Measurements from ENCODE around the gene NFS1. TPM values are rescaled to one million over a fixed set of nuclear protein-coding genes. Genes with fewer than 3 reads are reported as not detected.

NFS1 gene
- polyA plus RNA-seq, 1 donor (not counting 4 experiments of a cell fraction or from before 2014, with no cell fraction given), result 39.6 TPM

DNA sequence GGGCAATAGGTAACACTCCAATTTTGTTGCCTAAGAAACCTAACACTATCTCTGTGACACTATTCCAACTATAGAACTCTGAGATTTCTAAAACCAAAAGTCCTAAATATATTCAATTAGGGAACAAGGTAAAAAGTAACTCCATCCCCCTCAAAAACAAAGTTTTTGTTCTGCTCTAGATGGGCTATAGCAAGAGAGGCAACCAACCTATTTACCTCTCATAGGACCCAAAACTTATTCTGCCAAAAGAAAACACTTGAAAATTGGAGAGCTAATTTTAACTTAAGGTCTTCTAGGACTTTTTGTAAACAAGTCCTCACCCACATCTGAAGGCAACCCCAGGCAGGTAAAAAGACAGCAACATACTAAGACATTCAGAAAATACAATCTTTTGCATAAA lies 35.2 kb upstream of the NFS1 start:
- DNase-seq (ENCODE audit: low read depth, low spot score), result no peak
- dilution Hi-C loops (cut with MboI; ENCODE audit: extremely low pct_ligation_motif_present, low sequenced_read_pairs), result no loop called here
- Histone ChIP-seq H4K20me1 (ENCODE audit: control insufficient read depth, extremely low read depth, insufficient read depth, low read length) (peaks cover 72% of the 10 kb centered on the region), H3K4me2 (ENCODE audit: control insufficient read depth, extremely low read depth, insufficient read depth, low read depth, low read length) (no peak overlapping the region), H3K9me1 (ENCODE audit: control insufficient read depth, extremely low read depth, insufficient read depth, low read length) (peaks cover 7% of the 10 kb centered on the region), H3K27me3 (ENCODE audit: control insufficient read depth, extremely low read depth, insufficient read depth, low read length) (no peaks in the 10 kb centered on the region), H2AFZ (ENCODE audit: control insufficient read depth, low read length) (no peak overlapping the region), H3K4me1 (ENCODE audit: control insufficient read depth, extremely low read depth, insufficient read depth, low read length) (peaks cover 20% of the 10 kb centered on the region), H3K36me3 (ENCODE audit: control insufficient read depth in 2 of 2, extremely low read depth in 1 of 2, insufficient read depth in 2 of 2, low read length in 2 of 2) (peaks cover 27 to 51% of the 10 kb centered on the region in 2 experiments), H3K4me3 (ENCODE audit: control insufficient read depth in 2 of 3, extremely low read depth in 1 of 3, insufficient read depth in 2 of 3, low read depth in 1 of 3, low read length in 3 of 3) (no peak overlapping the region), H3K27ac (ENCODE audit: control insufficient read depth, insufficient read depth, low read length) (no peak overlapping the region), H3K79me2 (ENCODE audit: control insufficient read depth, insufficient read depth, low read length) (peaks cover 100% of the 10 kb centered on the region), H3K9ac (ENCODE audit: control insufficient read depth, extremely low read depth, insufficient read depth, low read length) (no peak overlapping the region), H3K9me3 (ENCODE audit: control insufficient read depth, low read depth, low read length) (no peaks in the 10 kb centered on the region)
- TF ChIP-seq, protein P1, sequence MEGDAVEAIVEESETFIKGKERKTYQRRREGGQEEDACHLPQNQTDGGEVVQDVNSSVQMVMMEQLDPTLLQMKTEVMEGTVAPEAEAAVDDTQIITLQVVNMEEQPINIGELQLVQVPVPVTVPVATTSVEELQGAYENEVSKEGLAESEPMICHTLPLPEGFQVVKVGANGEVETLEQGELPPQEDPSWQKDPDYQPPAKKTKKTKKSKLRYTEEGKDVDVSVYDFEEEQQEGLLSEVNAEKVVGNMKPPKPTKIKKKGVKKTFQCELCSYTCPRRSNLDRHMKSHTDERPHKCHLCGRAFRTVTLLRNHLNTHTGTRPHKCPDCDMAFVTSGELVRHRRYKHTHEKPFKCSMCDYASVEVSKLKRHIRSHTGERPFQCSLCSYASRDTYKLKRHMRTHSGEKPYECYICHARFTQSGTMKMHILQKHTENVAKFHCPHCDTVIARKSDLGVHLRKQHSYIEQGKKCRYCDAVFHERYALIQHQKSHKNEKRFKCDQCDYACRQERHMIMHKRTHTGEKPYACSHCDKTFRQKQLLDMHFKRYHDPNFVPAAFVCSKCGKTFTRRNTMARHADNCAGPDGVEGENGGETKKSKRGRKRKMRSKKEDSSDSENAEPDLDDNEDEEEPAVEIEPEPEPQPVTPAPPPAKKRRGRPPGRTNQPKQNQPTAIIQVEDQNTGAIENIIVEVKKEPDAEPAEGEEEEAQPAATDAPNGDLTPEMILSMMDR (optimal IDR thresholded peaks at IDR 0.05 in 1 of 3, IDR thresholded peaks at IDR 0.05 in 1 of 3, conservative IDR thresholded peaks at IDR 0.05 in 1 of 3; ENCODE audit: extremely low read depth in 1 of 3, insufficient read depth in 2 of 3, low read length in 3 of 3), result no peak
- no peak for TF ChIP-seq EZH2 (IDR thresholded peaks at IDR 0.05; ENCODE audit: low read length)
- no peak for FAIRE-seq

DNA sequence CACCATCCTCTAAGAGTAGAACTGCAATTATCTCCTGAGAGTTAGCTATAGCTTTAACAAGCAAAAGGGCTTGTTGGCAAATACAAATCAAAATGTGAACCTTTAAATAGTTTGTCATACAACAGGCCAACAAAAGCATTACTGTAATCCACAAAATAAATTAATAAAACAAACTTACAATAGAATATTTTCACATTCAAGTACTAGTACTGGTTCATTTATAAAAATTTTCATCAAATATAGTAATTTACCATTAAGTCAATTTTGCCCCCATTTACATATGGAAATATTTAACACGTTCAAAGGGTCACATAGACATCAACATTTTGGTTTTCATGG lies 33.5 kb upstream of the NFS1 start:
- Histone ChIP-seq H3K27me3 (ENCODE audit: control insufficient read depth, extremely low read depth, insufficient read depth, low read length) (no peaks in the 10 kb centered on the region), H3K9me3 (ENCODE audit: control insufficient read depth, low read depth, low read length) (no peaks in the 10 kb centered on the region), H3K9me1 (ENCODE audit: control insufficient read depth, extremely low read depth, insufficient read depth, low read length) (peaks cover 2% of the 10 kb centered on the region), H3K79me2 (ENCODE audit: control insufficient read depth, insufficient read depth, low read length) (peaks cover 98% of the 10 kb centered on the region), H3K4me1 (ENCODE audit: control insufficient read depth, extremely low read depth, insufficient read depth, low read length) (peaks cover 7% of the 10 kb centered on the region), H3K27ac (ENCODE audit: control insufficient read depth, insufficient read depth, low read length) (no peak overlapping the region), H2AFZ (ENCODE audit: control insufficient read depth, low read length) (no peak overlapping the region), H3K4me3 (ENCODE audit: control insufficient read depth in 2 of 3, extremely low read depth in 1 of 3, insufficient read depth in 2 of 3, low read depth in 1 of 3, low read length in 3 of 3) (no peak overlapping the region), H3K36me3 (ENCODE audit: control insufficient read depth in 2 of 2, extremely low read depth in 1 of 2, insufficient read depth in 2 of 2, low read length in 2 of 2) (peaks cover 30 to 44% of the 10 kb centered on the region in 2 experiments), H3K4me2 (ENCODE audit: control insufficient read depth, extremely low read depth, insufficient read depth, low read depth, low read length) (no peak overlapping the region), H4K20me1 (ENCODE audit: control insufficient read depth, extremely low read depth, insufficient read depth, low read length) (peaks cover 66% of the 10 kb centered on the region), H3K9ac (ENCODE audit: control insufficient read depth, extremely low read depth, insufficient read depth, low read length) (no peak overlapping the region)
- DNase-seq (ENCODE audit: low read depth, low spot score), result no peak
- no peak for TF ChIP-seq EZH2 (IDR thresholded peaks at IDR 0.05; ENCODE audit: low read length)
- TF ChIP-seq, protein P1 (optimal IDR thresholded peaks at IDR 0.05 in 1 of 3, IDR thresholded peaks at IDR 0.05 in 1 of 3, conservative IDR thresholded peaks at IDR 0.05 in 1 of 3; ENCODE audit: extremely low read depth in 1 of 3, insufficient read depth in 2 of 3, low read length in 3 of 3), result no peak
- dilution Hi-C loops (cut with MboI; ENCODE audit: extremely low pct_ligation_motif_present, low sequenced_read_pairs), result no loop called here
- FAIRE-seq, result no peak

All from keratinocyte (primary cell).